GM12878 (cell line): Measurements from ENCODE around the gene LRTM1.

ENCODE experiments used
- BMI1 ChIP-seq: fragments of 450-650 bp; IDR thresholded peaks from 2 replicates; pipeline ENCODE4 v1.6.1; 2016; ENCODE audit warnings: mild to moderate bottlenecking, moderate library complexity, borderline replicate concordance
- EZH2 ChIP-seq: IDR thresholded peaks from 2 replicates; pipeline ENCODE4 v1.6.1; 2012; ENCODE audit warnings: low read depth, mild to moderate bottlenecking, control low read depth, inconsistent platforms, low read length, borderline replicate concordance; ENCODE audit not compliant: control insufficient read depth
- LARP7 ChIP-seq: fragments of 450-650 bp; IDR thresholded peaks from 2 replicates; pipeline ENCODE4 v1.6.1; 2017; ENCODE audit warnings: mild to moderate bottlenecking
- PML ChIP-seq: IDR thresholded peaks from 2 replicates; pipeline ENCODE4 v1.6.1; 2012; ENCODE audit warnings: low read length, inconsistent platforms
- REST ChIP-seq: IDR thresholded peaks from 2 replicates; pipeline ENCODE4 v1.6.1; 2012; ENCODE audit warnings: mild to moderate bottlenecking, low read depth, low read length
- SIN3A ChIP-seq: IDR thresholded peaks from 2 replicates; pipeline ENCODE4 v1.6.1; 2012; ENCODE audit warnings: low read depth, low read length, improper control_type of control experiment
- SIX5 ChIP-seq: IDR thresholded peaks from 2 replicates; pipeline ENCODE4 v1.6.1; 2011; ENCODE audit warnings: mild to moderate bottlenecking, low read depth, low read length, moderate library complexity; ENCODE audit not compliant: severe bottlenecking
- SMC3 ChIP-seq: IDR thresholded peaks from 2 replicates; pipeline ENCODE4 v1.6.1; 2011; ENCODE audit warnings: low read length, improper control_type of control experiment, borderline replicate concordance
- TCF3 ChIP-seq: IDR thresholded peaks from 2 replicates; pipeline ENCODE4 v1.6.1; 2012; ENCODE audit warnings: low read depth, mild to moderate bottlenecking, low read length, borderline replicate concordance; ENCODE audit not compliant: insufficient read depth
- TCF7 ChIP-seq: IDR thresholded peaks from 2 replicates; pipeline ENCODE4 v1.6.1; 2014; ENCODE audit warnings: antibody characterized with exemption, borderline replicate concordance
- TF ChIP-seq, protein P1 (sequence below), 3 experiments: IDR thresholded peaks in 2 of 3; conservative IDR thresholded peaks in 1 of 3; 2 replicates each; pipeline ENCODE4 v1.5.1; 2011; ENCODE audit warnings: low read depth in 3 of 3, low read length in 3 of 3, mild to moderate bottlenecking in 3 of 3, control low read depth in 2 of 3, moderate library complexity in 2 of 3, inconsistent platforms in 1 of 3, mixed read lengths in 1 of 3; ENCODE audit not compliant: control insufficient read depth in 2 of 3, insufficient read depth in 1 of 3; ENCODE audit errors: extremely low read depth in 1 of 3
- TF ChIP-seq, protein P2 (sequence below): fragments of 450-650 bp; formaldehyde crosslinking; IDR thresholded peaks from 2 replicates; pipeline ENCODE4 v1.5.0; 2022; ENCODE audit warnings: mild to moderate bottlenecking, missing genetic modification characterization
- TF ChIP-seq, protein P3 (sequence below): fragments of 450-650 bp; IDR thresholded peaks from 2 replicates; pipeline ENCODE4 v1.6.1; 2018; ENCODE audit warnings: mild to moderate bottlenecking, low read depth, moderate library complexity; ENCODE audit not compliant: partially characterized antibody
- TF ChIP-seq, protein P4 (sequence below): fragments of 450-650 bp; formaldehyde crosslinking; IDR thresholded peaks from 2 replicates; pipeline ENCODE4 v1.4.0; 2022; ENCODE audit warnings: mild to moderate bottlenecking, moderate library complexity

- TF ChIP-seq TCF7 (no peak), TCF3 (no peak), PML (no peak), REST (no peak), SIN3A (no peak), LARP7 (no peak), EZH2 (no peak), SIX5 (no peak), SMC3 (no peak), BMI1 (no peak)
- TF ChIP-seq, protein P1, sequence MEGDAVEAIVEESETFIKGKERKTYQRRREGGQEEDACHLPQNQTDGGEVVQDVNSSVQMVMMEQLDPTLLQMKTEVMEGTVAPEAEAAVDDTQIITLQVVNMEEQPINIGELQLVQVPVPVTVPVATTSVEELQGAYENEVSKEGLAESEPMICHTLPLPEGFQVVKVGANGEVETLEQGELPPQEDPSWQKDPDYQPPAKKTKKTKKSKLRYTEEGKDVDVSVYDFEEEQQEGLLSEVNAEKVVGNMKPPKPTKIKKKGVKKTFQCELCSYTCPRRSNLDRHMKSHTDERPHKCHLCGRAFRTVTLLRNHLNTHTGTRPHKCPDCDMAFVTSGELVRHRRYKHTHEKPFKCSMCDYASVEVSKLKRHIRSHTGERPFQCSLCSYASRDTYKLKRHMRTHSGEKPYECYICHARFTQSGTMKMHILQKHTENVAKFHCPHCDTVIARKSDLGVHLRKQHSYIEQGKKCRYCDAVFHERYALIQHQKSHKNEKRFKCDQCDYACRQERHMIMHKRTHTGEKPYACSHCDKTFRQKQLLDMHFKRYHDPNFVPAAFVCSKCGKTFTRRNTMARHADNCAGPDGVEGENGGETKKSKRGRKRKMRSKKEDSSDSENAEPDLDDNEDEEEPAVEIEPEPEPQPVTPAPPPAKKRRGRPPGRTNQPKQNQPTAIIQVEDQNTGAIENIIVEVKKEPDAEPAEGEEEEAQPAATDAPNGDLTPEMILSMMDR (IDR thresholded peaks at IDR 0.05 in 2 of 3, conservative IDR thresholded peaks at IDR 0.05 in 1 of 3; ENCODE audit: control insufficient read depth in 2 of 3, extremely low read depth in 1 of 3, insufficient read depth in 1 of 3, low read depth in 3 of 3, low read length in 3 of 3) = no peak
- TF ChIP-seq, protein P2, sequence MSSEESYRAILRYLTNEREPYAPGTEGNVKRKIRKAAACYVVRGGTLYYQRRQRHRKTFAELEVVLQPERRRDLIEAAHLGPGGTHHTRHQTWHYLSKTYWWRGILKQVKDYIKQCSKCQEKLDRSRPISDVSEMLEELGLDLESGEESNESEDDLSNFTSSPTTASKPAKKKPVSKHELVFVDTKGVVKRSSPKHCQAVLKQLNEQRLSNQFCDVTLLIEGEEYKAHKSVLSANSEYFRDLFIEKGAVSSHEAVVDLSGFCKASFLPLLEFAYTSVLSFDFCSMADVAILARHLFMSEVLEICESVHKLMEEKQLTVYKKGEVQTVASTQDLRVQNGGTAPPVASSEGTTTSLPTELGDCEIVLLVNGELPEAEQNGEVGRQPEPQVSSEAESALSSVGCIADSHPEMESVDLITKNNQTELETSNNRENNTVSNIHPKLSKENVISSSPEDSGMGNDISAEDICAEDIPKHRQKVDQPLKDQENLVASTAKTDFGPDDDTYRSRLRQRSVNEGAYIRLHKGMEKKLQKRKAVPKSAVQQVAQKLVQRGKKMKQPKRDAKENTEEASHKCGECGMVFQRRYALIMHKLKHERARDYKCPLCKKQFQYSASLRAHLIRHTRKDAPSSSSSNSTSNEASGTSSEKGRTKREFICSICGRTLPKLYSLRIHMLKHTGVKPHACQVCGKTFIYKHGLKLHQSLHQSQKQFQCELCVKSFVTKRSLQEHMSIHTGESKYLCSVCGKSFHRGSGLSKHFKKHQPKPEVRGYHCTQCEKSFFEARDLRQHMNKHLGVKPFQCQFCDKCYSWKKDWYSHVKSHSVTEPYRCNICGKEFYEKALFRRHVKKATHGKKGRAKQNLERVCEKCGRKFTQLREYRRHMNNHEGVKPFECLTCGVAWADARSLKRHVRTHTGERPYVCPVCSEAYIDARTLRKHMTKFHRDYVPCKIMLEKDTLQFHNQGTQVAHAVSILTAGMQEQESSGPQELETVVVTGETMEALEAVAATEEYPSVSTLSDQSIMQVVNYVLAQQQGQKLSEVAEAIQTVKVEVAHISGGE = no peak
- TF ChIP-seq, protein P3, sequence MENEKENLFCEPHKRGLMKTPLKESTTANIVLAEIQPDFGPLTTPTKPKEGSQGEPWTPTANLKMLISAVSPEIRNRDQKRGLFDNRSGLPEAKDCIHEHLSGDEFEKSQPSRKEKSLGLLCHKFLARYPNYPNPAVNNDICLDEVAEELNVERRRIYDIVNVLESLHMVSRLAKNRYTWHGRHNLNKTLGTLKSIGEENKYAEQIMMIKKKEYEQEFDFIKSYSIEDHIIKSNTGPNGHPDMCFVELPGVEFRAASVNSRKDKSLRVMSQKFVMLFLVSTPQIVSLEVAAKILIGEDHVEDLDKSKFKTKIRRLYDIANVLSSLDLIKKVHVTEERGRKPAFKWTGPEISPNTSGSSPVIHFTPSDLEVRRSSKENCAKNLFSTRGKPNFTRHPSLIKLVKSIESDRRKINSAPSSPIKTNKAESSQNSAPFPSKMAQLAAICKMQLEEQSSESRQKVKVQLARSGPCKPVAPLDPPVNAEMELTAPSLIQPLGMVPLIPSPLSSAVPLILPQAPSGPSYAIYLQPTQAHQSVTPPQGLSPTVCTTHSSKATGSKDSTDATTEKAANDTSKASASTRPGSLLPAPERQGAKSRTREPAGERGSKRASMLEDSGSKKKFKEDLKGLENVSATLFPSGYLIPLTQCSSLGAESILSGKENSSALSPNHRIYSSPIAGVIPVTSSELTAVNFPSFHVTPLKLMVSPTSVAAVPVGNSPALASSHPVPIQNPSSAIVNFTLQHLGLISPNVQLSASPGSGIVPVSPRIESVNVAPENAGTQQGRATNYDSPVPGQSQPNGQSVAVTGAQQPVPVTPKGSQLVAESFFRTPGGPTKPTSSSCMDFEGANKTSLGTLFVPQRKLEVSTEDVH = no peak
- TF ChIP-seq, protein P4, sequence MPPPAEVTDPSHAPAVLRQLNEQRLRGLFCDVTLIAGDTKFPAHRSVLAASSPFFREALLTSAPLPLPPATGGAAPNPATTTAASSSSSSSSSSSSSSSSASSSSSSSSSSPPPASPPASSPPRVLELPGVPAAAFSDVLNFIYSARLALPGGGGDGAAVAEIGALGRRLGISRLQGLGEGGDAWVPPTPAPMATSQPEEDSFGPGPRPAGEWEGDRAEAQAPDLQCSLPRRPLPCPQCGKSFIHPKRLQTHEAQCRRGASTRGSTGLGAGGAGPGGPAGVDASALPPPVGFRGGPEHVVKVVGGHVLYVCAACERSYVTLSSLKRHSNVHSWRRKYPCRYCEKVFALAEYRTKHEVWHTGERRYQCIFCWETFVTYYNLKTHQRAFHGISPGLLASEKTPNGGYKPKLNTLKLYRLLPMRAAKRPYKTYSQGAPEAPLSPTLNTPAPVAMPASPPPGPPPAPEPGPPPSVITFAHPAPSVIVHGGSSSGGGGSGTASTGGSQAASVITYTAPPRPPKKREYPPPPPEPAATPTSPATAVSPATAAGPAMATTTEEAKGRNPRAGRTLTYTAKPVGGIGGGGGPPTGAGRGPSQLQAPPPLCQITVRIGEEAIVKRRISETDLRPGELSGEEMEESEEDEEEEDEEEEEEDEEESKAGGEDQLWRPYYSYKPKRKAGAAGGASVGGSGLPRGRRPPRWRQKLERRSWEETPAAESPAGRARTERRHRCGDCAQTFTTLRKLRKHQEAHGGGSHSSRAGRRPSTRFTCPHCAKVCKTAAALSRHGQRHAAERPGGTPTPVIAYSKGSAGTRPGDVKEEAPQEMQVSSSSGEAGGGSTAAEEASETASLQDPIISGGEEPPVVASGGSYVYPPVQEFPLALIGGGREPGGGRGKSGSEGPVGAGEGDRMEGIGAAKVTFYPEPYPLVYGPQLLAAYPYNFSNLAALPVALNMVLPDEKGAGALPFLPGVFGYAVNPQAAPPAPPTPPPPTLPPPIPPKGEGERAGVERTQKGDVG = no peak
Measured at GRCh38 chr3:54931182-54931581, 3.3 kb upstream of the LRTM1 start.
